Ovary (tissue), 3 donors: ENCODE results near the gene SPATA21.

ENCODE experiments used
- CTCF ChIP-seq, 3 donors: fragments of 450-650 bp in 2 of 3; fragments of 200-600 bp in 1 of 3; IDR thresholded peaks; one replicate each; pipeline versions ENCODE4 v1.5.1 to v1.8.0; 2016 to 2022; ENCODE audit warnings: antibody characterized with exemption in 3 of 3, mild to moderate bottlenecking in 1 of 3
- POLR2A ChIP-seq: fragments of 450-650 bp; IDR thresholded peaks from one replicate; pipeline ENCODE4 v1.6.1; 2017; ENCODE audit warnings: antibody characterized with exemption, mild to moderate bottlenecking, moderate library complexity
- donor health status: DM: no; HTN: no; CAD: no.

GRCh38 chr1:16462773-16463330 is 25.6 kb upstream of the SPATA21 start:
- TF ChIP-seq CTCF (IDR thresholded peaks at IDR 0.05) (no peak), POLR2A (no peak)
